ENCODE results near the gene TGFBR1.
A peak's percentile ranks its signal among the peaks of the same experiment; 100 is the strongest.

The TGFBR1 gene

DNA sequence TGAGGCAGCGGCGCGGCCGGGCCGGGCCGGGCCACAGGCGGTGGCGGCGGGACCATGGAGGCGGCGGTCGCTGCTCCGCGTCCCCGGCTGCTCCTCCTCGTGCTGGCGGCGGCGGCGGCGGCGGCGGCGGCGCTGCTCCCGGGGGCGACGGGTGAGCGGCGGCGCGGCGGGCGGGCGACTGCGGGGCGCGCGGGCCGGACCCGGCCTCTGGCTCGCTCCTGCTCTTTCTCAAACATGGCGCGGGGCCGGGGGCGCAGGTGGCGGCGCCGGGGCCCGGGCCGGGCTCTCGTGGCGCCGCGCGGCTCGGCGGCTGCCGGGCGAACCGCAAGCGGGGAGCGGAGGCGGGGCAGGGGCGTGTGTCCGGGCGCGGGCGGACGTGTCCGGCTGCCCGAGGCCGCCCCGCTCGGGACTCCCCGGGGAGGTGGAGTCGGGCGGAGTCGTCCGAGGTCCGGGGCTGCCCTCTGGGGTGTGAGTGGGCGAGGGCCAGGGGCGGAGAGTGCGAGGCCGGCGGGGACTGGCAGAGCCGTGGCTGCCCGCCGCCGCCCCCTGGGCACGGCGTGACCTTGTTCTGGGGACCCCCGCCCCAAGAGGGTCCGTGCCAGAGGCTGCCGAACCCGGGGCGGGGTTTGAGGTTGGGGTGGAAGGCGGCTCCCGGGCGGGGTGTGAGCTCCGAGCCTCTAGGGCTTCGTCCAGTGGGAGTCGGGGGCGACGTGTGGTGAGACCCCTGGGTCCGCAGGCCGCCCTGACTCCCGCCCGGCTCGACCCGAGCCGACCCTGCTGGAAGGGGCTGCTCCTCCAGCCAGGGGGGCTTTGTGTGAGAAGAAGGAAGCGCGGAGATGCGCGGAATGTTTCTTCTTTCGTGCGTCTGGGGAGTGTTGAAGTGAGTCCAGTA, 485 bp downstream of the TGFBR1 start:
- DNase-seq (ENCODE audit: low spot score) = peak; percentile 25

GRCh38 chr9:99106044-99106375, 1.1 kb downstream of the TGFBR1 start:
- DNase-seq (ENCODE audit: low spot score) = no peak

DNA sequence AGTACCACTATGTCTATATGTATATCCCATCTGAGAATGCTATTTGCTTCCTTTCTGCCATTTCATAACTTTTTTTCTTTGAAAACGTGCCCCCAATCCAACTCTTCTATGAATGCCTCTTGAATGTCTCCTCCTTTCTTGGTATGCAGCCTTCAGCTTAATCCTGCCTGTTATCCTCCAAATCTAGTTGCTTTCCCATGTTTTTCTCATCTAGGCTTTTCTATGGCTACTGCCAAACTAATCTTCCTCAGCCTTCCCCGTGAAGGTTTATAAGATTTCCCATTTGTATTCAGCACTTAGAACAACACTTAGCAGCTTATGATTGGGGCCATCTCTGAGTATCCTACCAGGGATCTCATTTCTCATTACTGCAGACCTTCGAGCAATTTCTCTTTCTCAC, 2.5 kb downstream of the TGFBR1 start:
- DNase-seq (ENCODE audit: low spot score) = no peak

DNA sequence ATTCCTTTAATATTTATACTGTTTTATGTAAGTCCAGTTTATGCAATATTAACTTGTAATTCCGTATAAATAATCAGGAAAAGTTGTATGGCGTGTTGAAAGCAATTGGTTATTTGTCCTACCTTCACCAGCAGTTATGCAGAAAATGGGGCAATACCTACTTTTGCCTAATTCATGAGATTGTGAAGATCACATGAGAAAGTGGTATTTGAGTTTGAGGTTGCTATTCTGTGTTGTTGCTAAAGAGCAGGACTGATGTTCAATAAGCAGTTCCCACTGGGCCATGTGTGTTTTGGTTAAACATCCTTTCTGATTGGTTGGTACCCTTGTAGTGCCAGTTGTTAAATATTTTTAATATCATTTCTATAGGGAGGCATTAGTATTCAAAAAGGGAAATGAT, 3.2 kb downstream of the TGFBR1 start:
- DNase-seq (ENCODE audit: low spot score) = no peak

DNA sequence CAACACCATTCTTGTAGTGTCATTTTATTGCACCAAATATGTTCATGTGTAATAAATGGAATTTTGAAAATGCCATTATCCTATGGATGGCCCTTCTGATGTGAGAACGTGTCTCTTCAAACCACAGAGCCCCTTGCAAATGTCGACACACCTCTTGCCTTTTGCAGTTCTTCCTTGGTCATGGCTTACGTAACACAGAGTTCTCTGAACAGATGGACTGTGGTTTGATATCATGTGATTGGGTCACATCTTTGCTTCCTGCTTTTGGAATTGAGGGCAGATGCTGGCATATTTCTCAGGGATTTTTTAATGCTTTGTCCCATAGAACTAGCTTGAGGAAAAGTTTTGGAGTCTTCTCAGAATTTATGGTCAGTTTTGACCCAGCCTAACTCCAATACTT, 4.6 kb downstream of the TGFBR1 start:
- no peak for DNase-seq (ENCODE audit: low spot score)

DNA sequence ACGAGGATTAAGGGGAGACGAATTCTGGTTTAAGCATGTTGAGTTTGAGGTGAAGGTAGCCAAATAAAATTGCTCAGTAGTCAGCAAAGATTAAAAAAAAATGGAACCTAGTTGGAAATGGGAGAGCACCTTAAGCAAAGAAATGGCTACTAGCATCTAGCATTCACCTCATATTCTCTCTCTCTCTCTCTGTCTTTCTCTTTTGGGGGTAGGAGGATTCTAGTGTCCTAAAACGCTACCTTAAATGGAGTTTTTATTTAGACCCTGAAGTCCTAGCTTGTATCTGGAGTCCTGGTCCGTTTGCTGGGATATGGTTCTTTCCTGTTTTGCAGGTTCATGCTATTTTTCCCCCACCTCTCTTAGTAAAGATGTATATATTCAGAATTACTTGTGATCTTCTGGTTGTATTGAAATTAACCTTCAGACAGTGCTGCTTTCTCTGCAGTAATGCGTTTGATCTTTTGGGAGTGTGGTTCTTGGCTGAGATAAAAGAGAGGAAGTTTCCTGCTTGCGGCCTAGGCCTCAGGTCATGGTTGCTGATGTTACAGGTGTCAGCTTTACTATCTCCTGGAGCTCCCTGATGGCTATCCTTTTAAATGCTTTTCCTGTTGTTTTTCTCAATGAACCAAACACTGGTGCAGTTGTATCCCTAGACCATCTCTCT, 8.0 kb downstream of the TGFBR1 start:
- no peak for DNase-seq (ENCODE audit: low spot score)

GRCh38 chr9:99113414-99114048, 8.6 kb downstream of the TGFBR1 start:
- no peak for DNase-seq (ENCODE audit: low spot score)

DNA sequence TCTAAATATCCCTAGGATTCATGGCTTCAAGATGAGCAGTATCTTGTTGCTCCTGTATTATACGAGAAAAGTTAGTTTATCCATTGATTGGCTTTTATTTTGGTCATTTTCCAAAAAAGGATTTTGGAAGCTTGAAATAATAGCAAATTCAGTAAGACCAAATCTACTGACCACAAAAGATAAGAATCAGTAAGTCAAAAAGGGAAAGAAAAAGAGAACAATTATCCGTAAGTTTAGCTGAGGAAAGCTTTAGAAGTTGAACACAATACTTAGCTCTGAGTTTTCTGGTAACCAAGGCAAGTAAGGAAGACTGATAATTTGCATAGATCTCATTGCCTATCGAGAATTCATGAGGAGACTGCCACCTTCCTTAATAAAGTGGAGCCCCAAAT, 9.1 kb downstream of the TGFBR1 start:
- no peak for DNase-seq (ENCODE audit: low spot score)

- no peak for DNase-seq (ENCODE audit: low spot score)
These were observed 10.1 kb downstream of the TGFBR1 start for GRCh38 chr9:99114846-99115500.

- DNase-seq (ENCODE audit: low spot score) = no peak
These were observed 11.1 kb downstream of the TGFBR1 start for GRCh38 chr9:99116003-99116411.

GRCh38 chr9:99118782-99119466, 14.0 kb downstream of the TGFBR1 start:
- no peak for DNase-seq (ENCODE audit: low spot score)

- DNase-seq (ENCODE audit: low spot score) = no peak
These were observed 15.2 kb downstream of the TGFBR1 start for GRCh38 chr9:99119976-99120655.

DNA sequence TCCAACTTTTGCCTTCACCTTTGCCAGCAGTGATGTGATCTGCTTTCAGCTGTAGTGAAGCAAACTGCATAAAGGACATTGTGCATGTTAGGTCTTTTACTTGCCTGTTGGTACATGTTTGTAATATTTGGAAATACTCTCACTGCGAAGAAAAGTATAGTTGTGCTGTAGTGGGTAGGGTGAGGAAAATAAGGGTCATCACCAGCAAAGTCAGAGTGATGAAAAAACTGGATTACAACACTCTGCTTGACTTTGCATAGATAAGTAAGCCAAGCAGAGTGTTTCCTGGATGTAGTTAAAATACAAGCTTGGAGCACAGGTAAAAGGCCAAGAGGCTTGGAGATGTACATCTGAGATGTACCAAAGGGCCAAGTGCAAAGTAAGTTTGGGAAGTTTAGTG, 16.7 kb downstream of the TGFBR1 start:
- no peak for DNase-seq (ENCODE audit: low spot score)

DNA sequence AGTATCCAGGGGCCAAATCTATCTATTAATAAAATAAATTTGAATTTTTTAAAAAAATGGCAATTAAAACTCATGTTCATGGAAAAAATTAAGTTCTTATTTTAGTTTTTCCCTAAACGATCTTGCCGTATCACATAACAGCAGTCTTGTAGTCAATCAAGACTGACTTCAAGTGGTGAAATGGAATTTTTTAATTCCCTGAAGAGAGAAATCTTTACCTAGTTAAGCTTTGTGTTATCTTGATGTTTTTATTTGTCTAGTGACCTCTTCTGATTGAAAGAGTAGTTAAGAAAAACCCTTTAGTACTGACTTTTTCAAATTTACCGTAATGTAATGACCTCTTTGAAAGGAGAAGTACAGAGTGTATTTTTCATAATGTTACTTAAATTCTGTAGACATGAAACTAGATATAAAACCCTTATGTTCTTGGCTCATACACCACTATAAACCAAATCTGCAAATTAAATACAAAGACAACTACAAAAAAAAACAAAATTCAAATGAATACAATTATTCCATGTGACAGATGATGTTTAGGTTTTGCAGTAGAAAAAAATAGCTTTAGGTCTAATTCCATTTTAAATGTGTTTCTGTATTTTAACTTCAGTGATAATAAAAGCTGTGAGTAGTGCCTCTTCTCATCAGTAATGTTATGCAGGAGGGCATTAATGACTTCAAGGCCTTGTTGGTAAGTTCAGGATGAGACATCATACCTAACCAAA, 19.8 kb downstream of the TGFBR1 start:
- no peak for DNase-seq (ENCODE audit: low spot score)

GRCh38 chr9:99125446-99125845, 20.5 kb downstream of the TGFBR1 start:
- DNase-seq (ENCODE audit: low spot score) = no peak

- no peak for DNase-seq (ENCODE audit: low spot score)
These were observed 21.4 kb downstream of the TGFBR1 start for GRCh38 chr9:99126312-99126711.

DNA sequence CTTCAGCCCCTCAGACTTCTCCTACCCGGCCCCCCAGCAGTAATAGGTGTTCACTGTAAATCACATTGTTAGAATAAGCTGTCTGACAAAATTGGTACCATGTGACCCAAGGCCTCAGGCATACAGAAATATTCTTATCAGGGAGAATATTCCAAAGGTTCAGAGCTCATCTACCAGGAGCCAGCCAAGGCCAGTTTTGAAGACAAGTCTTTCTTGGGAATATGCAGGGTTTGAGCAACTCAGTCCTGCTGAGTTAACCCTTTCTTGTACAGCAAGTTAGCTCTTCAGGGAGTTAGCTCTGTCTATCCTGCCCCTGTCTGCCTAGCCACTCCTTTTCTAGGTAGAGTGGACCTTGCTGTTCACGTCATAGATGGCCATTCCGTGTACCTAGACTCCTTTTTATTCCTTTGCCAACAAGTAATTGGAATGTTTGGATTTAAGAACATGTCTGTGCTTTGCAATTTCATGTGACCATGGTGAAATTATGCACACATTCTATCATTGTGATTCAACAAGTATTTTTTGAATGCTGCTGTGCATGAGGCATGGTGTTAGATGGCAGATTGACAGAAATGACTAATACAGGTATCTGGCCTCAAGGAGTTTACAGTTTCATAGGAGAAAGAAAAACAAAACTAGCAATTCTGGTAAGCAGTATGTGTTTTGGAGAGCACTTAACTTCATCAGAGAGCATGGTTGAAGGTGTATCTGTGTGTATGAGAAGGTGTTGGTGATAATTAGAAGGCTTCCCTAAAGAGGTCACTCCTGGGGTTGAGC, 22.6 kb downstream of the TGFBR1 start:
- no peak for DNase-seq (ENCODE audit: low spot score)

DNA sequence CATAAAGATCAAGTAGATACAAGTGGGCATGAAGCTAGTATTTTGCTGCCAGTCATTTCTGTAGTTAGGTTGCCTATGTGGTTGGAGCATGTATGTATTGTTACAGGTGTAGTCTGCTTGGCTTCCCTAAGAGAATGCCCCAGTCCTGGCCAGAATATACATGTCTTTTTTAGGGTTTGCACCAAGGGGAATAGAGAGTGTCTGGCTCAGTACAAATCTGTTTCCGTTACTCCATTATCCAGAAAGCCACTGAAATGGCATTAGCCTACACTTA, 23.2 kb downstream of the TGFBR1 start:
- no peak for DNase-seq (ENCODE audit: low spot score)

GRCh38 chr9:99129091-99129490, 24.2 kb downstream of the TGFBR1 start:
- DNase-seq (ENCODE audit: low spot score) = no peak

GRCh38 chr9:99130069-99130468, 25.2 kb downstream of the TGFBR1 start:
- no peak for DNase-seq (ENCODE audit: low spot score)
